HG03095 (cell line): Measurements from ENCODE around the gene PPP6R3.

Experiments used
- ATAC-seq: cut with Tn5 transposase; IDR thresholded peaks from one replicate; pipeline ENCODE4 v1.9.1; 2021; ENCODE audit warnings: moderate library complexity; ENCODE audit not compliant: unreplicated experiment

PPP6R3 gene

GRCh38 chr11:68549789-68550484 lies 89.4 kb downstream of the PPP6R3 start:
- no peak for ATAC-seq

DNA sequence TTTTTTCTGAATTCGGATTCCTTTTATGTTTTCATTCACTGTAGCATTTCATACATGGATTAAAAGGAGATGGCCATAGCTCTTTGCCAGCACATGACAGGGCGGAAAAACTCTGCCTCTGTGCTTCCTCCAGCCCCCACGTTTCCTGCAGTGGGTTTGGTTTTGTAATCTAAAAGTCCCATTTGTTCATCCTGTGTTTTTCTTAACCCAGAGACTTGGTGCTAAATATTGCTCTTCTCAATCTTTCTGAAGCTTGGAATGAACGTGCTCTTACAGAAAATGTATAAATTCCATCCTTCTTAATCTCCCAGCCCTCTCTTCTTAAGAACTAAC lies 89.9 kb downstream of the PPP6R3 start:
- ATAC-seq = no peak

DNA sequence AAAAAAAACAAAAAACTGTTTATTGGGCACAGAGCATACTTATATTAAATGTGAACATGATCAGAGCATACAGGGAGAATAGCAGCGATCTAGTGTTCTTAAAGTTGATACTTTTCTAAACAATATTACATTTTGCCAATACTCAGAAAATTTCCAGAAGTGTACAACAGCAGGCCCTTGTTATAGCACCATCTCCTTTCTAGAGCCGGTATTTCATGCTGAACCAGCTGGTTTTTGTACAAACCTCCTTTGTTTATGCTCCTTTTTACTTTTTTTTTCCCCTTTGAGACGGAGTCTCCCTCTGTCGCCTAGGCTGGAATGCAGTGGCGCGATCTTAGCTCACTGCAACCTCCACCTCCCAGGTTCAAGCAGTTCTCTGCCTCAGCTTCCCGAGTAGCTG lies 90.7 kb downstream of the PPP6R3 start:
- no peak for ATAC-seq

GRCh38 chr11:68551777-68552176 lies 91.2 kb downstream of the PPP6R3 start:
- no peak for ATAC-seq

DNA sequence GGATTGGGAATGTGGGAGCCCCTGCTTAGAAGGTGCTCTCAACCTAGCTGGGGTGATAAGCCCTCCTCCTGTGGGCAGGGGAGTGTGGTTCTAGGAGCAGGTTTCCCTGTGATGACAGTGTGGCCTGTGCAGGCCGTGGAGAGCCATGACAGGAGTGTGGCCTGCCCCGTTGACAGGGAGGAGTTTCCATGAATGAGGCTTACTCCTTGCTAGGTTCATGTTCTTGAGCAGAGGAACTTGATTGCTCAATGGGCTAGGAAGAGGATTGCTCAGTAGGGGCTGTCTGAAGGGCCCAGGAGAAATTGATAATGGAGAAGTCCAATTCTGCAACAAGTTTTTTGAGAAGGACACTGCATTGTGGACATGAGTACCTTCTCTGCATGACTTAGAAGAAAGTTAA lies 92.0 kb downstream of the PPP6R3 start:
- no peak for ATAC-seq

DNA sequence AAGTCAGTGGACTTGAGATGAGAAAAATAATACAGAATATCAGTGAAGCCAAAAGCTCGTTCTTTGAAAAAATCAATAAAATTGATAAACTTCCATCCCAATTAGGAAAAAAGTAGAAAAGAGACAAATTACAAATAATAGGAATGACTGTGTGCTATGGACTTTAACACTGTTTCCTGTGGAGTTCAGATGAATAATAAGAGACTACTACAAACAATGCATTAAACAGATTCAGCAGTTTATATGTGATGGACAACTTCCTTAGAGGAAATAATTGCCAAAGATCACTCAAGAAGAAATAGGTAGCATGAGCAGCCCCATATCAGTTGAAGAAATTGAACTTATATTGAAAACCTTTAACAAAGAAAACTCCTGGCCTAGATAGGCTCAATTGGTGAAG lies 99.7 kb downstream of the PPP6R3 start:
- ATAC-seq = no peak

GRCh38 chr11:68563454-68563853 lies 102.9 kb downstream of the PPP6R3 start:
- ATAC-seq = no peak

- ATAC-seq = no peak
Observed at GRCh38 chr11:68564261-68564660, 103.7 kb downstream of the PPP6R3 start.

DNA sequence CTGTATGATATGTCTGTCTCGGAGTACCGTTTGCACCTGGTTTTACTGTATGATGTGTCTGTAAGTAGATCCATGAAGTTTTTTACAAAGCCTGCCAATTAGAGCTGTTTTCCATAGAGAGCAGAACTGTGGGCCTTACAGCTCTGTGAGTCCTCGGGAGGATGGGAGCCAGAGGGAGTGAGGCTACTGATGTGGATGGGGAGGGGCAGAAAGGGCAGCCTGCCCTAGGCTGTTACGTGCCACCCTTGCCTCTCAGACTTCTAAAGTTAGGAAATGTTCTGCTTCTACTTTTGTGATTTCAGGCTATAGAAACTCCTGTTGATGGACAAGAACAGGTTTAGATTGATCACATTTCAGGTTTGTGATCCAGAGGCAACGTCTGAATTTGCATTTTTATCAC lies 105.2 kb downstream of the PPP6R3 start:
- no peak for ATAC-seq

- no peak for ATAC-seq
Observed at GRCh38 chr11:68567553-68567952, 107.0 kb downstream of the PPP6R3 start.

DNA sequence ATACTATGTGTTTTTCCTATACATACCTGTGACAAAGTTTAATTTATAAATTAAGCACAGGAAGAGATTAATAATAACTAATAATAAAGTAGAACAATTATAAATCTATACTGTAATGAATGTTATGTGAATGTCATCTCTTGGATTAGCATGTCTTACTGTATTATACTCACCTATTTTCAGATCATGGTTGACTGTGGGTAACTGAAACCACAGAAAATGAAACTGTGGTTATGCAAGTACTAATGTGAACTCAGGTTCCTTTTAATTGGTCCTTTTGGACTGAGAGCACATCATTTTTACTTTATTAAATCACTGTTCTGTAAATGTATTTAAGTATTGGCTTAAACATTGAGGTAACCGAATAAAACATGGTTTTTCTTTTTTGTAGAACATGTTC lies 108.8 kb downstream of the PPP6R3 start:
- no peak for ATAC-seq

DNA sequence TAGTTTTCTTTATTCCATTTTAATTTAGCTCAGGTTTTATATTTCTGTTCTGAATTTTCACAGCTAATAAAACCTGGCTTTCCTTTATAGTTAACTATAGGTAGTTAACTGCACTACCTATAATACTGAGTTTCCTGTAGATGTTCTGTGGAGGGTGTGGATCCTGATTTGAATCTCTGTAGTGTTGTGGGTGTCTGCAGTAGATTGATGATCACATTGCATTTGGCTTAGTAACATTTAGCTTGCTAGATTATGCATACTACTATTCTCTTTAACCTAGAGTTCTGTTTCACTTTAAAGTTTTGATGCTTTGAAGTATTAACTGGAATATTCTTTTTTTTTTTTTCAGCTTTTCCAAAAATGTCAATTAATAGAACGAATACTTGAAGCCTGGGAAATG lies 110.1 kb downstream of the PPP6R3 start:
- no peak for ATAC-seq

DNA sequence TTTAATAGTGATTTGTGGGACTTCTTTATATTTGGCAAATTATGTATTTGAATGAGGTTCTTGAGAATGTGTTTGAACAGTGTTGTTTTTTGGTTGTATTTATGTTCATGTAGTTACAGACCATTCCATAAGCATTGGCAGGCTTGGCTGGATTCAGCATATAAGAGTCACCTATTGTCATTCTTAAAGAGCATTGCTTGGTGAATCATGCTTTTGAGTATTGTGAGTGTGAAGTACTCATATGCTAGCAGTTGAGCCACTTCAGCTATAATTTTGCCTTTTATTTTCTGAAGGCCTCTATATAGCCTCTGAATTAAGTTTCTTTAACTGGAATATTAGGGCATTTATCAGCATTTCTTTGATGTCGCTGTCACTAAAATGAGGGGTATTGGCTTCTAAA lies 113.8 kb downstream of the PPP6R3 start:
- ATAC-seq = no peak

- ATAC-seq = no peak
Observed at GRCh38 chr11:68575025-68575665, 114.6 kb downstream of the PPP6R3 start.

DNA sequence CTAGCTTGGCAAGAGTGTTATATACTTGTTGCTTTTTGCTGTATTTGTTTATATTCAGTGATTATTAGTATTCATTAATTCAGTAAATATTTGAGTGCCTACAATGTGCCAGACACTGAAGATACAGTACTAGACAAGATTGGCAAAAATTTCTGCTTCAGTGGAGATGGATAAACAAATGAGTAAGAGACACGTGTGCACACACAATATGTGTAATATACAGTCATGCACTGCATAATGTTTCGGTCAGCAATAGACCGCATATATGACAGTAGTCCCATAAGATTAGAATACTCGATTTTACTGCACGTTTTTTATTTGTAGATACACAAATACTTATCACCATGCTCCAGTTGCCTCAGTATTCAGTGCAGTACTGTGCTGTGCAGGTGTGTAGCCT lies 118.9 kb downstream of the PPP6R3 start:
- ATAC-seq = no peak

DNA sequence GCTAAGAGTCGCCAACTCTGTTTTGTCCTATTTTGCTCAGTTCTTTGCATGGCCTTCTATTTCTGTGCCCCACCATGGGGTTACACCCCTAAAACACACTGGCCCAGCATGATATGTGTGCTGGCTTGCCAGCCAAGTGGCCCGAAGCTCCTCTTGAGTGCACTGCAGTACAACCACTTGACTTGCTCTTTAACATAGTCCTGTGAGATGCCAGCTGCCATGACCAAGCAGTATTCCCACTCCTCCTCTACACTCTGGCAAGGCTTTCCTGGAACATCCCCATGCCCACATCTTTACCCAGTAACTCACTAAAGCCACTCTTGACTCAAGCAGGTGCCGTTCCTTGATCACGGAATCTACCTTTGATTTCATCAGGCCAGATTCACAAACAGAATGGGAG lies 120.9 kb downstream of the PPP6R3 start:
- ATAC-seq = no peak

- no peak for ATAC-seq
Observed at GRCh38 chr11:68581901-68582300, 121.3 kb downstream of the PPP6R3 start.

DNA sequence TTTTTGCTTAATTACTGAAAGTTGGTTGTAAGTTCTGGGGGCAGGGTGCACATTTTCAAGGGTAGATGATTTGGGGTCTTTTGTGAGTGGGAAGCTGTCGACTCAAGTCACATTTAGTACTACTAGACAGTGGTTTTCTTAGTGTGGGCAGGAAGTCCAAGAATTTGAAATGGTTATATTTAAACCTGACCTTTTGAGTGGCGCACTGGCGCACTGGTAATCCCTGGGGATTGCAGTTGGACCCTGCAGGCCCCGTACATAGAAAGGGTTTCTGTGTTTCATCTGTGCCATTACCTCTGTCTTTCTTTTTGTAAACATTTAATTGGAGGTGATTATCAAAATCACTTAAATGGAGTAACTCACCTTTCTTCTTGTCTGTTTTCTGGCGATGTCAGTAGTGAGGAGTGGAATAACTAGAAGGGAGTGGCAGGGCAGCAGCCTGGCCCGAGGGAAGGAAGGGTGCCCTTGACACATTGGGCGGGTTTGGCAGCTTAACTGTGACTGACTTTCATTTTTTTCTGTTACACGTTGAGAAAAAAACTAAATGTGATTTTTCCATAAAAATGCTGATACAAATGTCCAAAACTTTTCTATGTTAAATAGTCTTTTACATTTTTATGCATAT lies 122.0 kb downstream of the PPP6R3 start:
- ATAC-seq = no peak

- ATAC-seq = no peak
Observed at GRCh38 chr11:68583041-68583446, 122.5 kb downstream of the PPP6R3 start.

DNA sequence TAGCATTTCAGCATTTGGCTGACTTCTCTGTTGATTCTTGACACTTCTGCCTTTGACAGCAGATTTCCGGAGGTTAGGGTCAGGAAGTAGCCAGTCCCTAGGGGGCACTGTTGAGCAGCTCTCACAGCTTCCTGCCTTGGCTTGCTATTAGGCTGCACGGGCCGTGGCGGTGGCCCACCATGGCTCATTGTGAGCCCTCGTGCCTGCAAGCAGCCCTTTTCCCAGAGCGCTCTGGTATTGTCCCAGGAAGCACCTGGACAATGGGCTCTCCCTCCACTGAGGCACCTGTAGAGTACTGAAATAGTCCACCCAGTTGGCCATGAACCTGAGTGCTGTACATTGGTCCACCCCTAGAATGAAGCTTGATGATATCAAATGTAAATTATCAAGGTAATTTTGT lies 123.5 kb downstream of the PPP6R3 start:
- no peak for ATAC-seq

GRCh38 chr11:68584991-68585524 lies 124.5 kb downstream of the PPP6R3 start:
- no peak for ATAC-seq

GRCh38 chr11:68589547-68590216 lies 129.1 kb downstream of the PPP6R3 start:
- ATAC-seq = no peak
